Jurkat, Clone E6-1 (cell line): Measurements from ENCODE around the gene RUNX1. TPM values are rescaled to one million over a fixed set of nuclear protein-coding genes. Genes with fewer than 3 reads are reported as not detected.

Experiments
- DNase-seq: peaks from one replicate; pipeline ENCODE4 v3.0.0-alpha.2; 2011; ENCODE audit warnings: low read depth, low spot score
- H3K4me3 ChIP-seq: 2 replicates; pipeline ENCODE4 v1.5.1; 2011; ENCODE audit warnings: mild to moderate bottlenecking, low read length, control low read depth, moderate library complexity
- polyA plus RNA-seq: library from polyadenylated mRNA; unstranded; fragments of >200 nt; gene quantifications from one replicate; pipeline ENCODE4 v1.2.1, GENCODE V29; 2012; ENCODE audit warnings: missing spikeins; ENCODE audit not compliant: insufficient read length, insufficient read depth

The RUNX1 gene
- polyA plus RNA-seq = 63.9 TPM

DNA sequence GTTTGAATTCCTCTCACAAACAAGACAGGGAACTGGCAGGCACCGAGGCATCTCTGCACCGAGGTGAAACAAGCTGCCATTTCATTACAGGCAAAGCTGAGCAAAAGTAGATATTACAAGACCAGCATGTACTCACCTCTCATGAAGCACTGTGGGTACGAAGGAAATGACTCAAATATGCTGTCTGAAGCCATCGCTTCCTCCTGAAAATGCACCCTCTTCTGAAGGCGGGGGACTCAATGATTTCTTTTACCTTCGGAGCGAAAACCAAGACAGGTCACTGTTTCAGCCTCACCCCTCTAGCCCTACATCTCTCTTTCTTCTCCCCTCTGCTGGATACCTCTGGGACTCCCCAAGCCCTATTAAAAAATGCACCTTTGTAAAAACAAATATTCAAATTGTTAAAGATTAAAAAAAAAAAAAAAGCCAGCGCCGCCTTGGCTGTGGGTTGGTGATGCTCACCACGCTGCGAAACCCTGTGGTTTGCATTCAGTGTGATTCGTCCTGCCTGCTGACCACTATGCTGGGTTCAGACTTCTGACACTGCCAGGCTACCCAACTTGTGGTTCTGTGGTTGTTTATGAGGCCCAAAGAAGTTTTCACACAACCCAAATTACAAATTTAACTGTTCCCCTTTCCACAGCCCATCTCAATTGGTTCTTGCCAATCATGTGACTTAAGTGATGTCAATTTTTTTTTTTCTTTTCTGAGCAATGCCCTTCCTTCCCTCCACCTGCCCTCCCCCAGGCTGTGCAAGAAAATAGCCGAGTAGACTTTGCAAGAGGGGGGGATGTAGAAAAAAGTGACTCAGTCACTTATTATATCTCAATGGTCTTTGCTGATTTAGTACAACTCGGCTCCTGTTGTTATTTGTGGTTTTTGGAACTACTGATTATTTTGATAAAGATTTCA, at the start of gene RUNX1:
Gene RUNX1 (minus strand): TSS at position 597 of the 912 bp plus-strand sequence.
- peak within 1 kb of the TSS; percentile 69 for H3K4me3 ChIP-seq
- DNase-seq = peak; percentile 92

DNA sequence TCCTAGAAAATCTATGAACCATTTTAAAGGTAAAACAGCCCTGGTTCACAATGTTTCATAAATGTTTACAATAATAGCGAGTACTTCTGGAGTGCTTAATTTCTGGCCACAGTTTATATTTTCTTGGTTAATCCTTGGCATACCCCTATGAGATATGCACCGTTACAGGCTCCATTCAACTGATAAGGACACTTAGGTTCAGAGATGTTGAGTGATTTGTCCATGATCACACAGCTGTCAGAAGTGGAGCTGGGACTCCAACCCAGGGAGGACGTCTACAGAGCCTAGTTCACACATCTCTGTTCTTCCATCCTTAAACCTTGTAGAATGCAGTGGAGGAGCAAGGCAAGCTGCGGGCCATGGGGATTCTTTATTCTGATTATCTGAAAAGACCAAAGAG, 48.4 kb upstream of the RUNX1 start:
- no peak overlapping the region for H3K4me3 ChIP-seq
- DNase-seq = no peak

DNA sequence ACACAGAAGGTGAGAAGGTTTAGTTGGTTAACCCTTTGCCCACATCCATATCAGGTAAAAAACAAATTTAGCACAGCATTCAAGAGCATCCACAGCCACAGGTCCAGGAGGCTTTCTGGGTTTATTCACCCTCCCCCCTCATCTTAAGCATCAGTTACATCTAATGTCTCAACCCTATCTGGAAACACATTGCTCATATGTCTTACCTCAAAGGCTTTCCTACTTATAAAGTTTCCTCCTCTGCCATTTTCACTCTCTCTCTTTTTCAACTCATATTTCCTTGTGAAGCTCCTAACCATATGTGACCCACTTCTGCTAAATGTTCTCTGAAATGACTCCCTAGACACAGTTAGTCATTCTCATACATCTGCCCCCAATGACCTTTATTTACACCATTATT, 47.9 kb upstream of the RUNX1 start:
- H3K4me3 ChIP-seq = no peak overlapping the region
- DNase-seq = no peak

DNA sequence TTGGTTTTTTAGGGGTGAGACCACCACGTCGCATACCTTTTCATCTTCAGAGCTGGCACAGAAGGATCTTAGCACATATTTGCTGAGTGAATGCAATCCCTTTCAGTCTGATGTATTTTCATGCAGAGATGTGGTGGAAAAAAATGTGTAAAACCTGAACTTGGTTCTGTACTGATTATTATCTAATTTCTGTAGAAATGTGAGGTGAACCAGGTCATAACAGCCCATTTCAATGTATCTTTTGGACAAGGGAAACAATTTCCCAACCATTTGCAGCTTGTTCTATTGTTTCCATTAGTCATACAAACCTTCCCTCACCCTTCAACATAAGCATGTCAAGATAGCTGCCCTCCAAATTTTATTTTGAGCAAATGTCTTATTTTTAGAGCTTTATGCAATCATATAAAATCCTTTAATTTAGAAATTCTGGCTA, 46.8 kb upstream of the RUNX1 start:
- no peak overlapping the region for H3K4me3 ChIP-seq
- no peak for DNase-seq

DNA sequence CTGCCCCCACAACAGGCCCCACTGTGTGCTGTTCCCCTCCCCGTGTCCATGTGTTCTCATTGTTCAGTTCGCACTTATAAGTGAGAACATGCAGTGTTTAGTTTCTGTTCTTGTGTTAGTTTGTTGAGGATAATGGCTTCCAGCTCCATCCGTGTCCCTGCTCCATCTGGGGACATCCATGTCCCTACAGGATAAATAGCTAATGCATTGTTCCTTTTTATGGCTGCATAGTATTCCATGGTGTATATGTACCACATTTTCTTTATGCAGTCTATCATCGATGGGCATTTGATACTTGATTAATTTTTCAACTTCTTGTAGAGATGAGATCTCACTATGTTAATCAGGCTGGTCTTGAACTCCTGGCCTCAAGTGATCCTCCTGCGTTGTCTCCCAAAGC, 44.4 kb upstream of the RUNX1 start:
- DNase-seq = no peak
- no peak overlapping the region for H3K4me3 ChIP-seq

DNA sequence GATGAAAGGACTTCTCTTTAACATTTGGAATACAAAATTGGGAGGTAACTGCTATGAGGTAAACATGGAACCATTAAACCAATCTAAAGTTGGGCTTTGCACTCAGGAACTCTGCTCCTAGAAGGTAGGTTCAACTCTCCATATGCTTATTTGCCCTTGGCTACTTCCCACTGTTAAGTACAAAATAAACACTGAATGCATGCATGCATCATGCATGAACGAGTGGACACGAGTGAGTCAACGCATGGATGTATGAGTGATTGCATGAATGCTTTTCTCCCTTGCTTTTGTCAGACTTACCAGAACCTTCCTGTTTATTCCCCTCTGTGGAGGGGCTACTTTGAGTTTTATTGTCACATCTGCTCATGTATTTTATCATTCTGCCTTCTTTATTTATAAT, 42.4 kb upstream of the RUNX1 start:
- DNase-seq = no peak
- H3K4me3 ChIP-seq = no peak overlapping the region

DNA sequence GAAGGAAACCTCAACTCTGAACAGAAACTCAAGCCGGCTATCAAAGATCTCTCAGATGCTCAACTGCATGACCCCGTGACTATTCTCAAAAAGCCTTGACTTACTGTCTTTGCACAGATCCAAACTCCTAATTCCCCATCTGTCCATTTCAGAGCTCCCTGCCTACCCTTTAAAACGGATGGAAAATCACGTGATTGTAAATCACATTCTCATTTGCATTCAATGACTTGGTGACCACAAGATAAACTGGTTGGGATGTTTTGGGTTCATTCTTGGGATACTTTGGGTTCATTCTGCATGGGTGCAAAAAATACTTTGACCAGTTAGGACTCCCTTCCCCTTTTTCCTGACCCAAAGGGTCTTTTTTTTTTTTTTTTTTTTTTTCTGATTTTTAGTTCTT, 41.3 kb upstream of the RUNX1 start:
- no peak for DNase-seq
- no peak overlapping the region for H3K4me3 ChIP-seq

DNA sequence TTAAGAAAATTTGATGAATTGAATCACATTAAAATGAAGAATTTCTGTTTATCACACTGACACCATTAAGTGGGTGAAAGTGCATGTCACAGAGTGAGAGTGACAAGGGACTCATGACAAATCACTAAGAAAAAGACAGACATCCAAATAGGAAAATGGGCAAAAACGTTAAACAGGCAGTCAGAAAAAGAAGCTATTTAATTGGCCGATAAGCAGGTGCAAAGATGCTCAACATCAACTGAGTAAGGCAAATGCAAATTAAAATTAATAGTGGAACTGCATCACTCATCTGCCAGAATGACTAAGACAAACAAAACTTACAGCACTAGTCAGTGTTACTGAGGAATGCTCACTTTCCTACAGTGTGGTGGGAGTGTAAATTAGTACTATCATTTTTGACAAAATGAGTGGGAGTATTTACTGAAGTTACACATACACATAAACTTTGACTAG, 39.2 kb upstream of the RUNX1 start:
- DNase-seq = no peak
- H3K4me3 ChIP-seq = no peak overlapping the region

DNA sequence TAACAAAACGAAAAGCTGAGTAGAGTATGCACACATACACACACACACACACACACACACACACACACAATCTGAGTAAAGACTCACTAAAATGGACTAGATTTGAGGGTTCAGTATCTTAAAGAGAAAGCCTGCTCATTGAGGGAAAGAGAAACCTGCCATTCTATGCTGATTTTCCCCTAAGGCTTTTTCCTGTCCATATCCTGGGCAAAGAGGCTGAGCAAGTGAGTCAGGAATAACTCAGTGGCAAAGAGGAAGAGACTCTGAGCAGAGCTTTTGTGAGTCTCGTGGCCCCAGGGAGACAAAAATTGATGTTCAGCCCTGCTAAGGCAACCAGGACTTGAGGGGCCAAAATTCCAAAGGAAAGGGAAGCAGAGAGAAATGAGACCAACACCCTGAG, 37.3 kb upstream of the RUNX1 start:
- H3K4me3 ChIP-seq = no peak overlapping the region
- no peak for DNase-seq

DNA sequence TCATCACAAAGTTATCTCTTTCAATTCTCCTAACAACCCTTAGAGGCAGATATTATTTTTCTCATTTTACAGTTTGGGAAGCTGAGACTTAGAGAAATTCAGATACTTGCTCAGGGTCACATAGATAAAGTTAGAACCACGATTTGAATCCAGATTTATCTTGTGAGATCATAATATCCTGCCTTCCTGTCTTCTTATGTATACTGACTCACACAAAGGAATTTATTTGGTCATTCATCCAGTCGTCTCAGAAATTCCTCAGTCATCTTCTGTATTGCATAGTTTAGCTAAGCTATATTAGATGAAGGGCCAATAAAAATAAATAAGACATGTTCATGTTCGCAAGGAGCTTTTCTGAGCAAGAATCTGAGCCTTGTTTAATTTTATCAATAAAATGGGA, 35.8 kb upstream of the RUNX1 start:
- no peak for DNase-seq
- H3K4me3 ChIP-seq = no peak overlapping the region

DNA sequence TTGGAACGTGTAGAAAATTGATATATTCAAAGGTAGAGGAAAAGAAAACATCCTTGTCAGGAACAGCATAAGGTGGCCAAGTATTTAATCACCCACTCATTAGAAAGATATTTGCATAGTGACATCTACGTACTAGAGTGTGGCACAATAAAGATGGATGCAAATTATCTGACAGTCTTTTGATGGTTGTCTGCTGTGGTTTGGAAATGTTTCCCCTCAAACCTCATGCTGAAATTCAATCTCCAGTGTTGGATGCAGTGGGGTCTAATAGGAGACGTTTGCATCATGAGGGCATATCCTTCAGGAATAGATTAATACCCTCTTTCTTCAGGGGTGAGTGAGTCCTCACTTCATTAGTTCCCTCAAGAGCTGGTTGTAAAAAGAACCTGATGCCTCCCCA, 34.1 kb upstream of the RUNX1 start:
- no peak for DNase-seq

DNA sequence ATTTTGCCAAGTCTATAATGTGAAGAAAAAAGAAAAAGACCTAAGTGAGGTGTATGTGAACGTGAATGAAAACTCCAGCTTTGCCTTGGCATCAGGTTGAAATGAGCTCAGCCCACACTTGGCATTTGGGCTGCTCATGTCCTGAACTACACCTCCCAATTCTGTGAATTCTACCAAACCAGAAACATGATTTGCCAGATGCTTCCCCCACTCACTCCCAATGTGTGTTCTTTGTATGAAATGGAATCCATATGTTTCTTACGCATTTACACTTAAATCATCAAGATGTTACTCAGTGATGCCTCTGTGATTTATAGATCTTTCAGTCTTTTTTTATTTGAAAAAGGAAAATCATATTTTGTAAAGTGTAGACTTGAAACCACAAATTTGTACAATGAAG, 32.8 kb upstream of the RUNX1 start:
- no peak for DNase-seq
- no peak overlapping the region for H3K4me3 ChIP-seq

More for the DNA sequence above, 34.1 kb upstream of the RUNX1 start:
- no peak overlapping the region for H3K4me3 ChIP-seq

DNA sequence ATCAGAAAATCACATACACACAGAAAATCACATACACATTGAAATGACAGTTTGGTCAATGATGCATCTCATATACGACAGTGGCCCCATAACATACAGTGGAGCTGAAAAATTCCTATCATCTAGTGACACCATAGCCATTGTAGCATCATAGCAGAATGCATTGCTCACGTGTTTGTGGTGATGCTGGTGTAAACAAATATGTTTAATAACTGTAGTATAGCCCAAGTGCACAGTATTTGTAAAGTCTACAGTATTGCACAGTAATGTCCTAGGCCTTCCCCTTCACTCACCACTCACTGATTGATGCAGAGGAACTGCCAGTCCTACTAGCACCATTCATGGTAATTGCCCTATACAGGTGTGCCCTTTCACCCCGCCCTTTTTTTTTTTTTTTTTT, 30.1 kb upstream of the RUNX1 start:
- DNase-seq = no peak
- H3K4me3 ChIP-seq = no peak overlapping the region

DNA sequence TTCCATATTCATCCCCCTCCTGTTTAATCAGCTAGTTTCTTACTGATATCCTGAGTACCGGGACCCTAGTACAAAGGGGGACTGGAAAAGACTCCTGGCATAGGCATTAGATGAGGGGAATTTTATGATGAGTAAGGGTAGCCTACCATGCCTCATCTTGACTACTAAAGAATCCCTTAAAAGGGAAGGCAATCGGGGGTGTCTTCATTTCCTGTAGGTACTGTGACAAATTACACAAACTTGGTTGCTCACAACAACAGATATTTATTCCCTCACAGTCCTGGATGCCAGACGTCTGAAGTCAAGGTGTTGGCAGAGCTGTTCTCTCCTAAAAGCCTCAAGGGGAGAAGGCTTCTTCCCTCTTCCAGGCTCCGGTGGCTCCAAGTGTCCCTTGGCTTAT, 28.9 kb upstream of the RUNX1 start:
- no peak overlapping the region for H3K4me3 ChIP-seq
- DNase-seq = no peak

DNA sequence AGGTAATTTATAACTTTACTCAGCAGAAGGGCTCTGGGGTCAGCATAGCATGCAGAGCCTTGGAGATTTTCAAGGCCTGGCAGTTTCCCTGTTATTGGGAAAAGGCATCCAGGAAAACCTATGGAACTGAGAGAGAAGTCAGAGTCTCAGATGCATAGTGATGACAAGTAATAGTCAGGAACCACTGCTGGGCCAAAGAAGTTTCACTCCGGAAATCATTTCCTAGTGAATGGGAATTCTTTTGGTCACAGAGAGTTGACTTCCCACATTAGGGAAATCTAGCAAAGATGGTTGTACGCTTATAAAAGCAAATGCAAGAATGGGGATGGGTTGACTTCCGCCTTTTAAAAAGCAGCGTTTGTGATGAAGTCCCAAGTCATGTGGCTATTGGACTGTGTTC, 28.4 kb upstream of the RUNX1 start:
- no peak for DNase-seq
- H3K4me3 ChIP-seq = no peak overlapping the region

DNA sequence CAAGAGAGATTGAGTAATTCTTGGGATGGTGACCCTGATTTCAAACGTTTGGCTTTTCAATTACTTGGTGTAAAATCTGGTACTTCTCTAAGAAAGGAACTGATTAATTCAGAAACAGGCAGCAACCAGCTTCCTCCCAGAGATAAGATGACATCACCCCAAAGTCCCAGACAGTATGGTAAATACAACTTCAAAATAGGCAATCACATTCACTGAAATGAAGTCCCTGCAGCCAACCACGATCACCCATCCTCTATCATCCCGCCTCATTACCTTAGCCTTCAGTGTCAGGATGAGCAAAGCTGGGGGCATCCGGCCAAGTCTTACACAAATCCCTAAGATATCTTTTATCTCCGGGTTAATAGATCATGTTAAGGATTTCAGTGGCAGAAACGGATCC, 26.4 kb upstream of the RUNX1 start:
- H3K4me3 ChIP-seq = no peak overlapping the region
- no peak for DNase-seq

DNA sequence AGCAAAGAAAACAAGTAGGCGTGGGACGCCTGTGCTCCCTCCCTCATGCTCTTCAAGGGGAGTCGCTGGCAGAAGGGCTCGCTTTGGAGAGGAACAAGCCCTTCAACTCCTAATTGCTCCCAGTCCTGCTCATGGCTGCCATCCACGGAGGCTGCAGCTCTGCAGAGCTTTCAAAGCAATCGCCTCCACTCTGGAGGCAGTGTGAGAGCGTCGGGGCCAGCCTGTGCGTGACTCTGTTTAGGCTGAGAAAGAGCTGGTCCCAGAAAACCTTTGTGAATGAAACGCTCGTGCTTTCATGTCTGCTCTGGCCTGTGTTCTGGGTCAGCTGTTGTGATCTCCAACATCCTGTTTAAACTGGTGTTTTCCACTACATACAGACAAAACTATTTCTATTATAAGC, 23.9 kb upstream of the RUNX1 start:
- DNase-seq = no peak
- H3K4me3 ChIP-seq = no peak overlapping the region

DNA sequence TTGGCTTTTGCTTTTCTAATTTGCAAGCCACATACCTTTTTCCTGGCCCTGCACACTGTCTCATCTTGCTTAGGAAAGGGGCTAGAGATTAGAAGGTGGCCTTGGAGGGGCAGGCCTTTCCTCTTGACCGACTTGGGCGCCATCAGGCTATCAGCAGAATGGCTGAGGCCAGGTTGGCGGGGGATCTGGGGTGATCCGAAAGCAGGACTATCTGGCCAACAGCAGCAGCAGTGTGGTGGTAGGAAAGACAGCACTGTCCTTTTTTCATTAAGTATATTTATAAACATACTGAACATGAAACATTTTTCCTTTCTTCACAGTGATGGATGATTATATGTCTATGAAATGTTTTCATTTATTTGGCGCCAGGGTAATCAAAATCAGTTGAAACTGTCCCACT, 23.5 kb upstream of the RUNX1 start:
- DNase-seq = no peak
- no peak overlapping the region for H3K4me3 ChIP-seq

DNA sequence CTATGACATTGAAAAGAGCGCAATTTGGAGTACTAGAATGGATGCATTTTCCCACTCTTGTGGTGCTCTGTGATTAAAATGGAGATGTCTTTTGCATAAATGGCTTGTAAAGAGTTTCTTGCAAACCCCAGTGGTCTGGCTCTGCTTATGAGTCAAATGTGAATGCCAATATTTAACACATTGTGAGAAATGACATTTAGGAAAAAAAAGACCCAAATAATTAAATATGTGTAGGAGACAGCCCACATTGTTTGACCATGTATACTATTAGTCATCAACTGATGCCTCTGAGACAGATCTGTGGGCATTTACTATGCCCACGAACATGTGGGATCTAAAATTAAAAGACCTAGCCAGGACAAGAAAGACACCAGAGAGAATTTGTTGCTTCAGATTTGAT, 22.2 kb upstream of the RUNX1 start:
- no peak for DNase-seq
- no peak overlapping the region for H3K4me3 ChIP-seq

DNA sequence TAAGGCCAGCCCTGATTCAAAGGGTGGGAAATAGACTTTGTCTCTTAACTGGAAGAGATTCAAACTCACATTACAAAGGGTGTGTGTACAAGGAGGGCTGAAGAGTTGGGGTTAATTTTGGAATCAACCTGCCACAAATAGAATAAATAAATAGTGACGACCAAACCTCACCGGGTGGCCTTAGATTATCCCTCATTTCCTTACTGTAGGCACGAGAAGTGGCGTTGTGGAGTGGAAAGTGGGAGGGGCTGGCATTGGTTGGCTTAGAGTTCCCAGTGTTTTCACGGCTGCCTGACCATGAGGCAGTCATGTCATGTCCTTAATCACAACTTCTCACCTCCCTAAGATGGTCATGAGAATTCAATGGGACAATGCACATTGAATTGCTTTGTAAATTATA, 21.3 kb upstream of the RUNX1 start:
- no peak for DNase-seq
- no peak overlapping the region for H3K4me3 ChIP-seq

DNA sequence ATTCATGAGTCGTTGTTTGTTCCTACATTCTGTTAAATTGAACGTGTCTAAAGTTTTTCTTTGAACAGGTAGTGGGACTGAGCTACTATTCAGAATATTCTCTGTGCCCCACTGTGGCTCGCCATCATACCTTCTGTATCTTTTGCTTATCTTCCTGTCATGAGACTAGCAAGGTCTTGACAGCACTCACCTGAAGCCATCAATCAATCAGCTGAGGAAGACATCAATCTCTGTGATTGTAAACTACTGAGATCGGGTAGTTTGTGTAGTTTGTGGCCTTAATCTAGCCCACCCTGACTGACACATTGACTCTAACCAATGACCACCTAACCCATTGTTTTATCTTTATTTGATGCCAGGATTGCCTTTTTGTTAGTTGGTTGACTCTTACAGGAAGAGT, 17.7 kb upstream of the RUNX1 start:
- no peak for DNase-seq
- H3K4me3 ChIP-seq = no peak overlapping the region
